Right lung (tissue), 5 donors: ENCODE measurements around the gene RMDN2. TPM values are rescaled to one million over a fixed set of nuclear protein-coding genes. Genes with fewer than 3 reads are reported as not detected.
"Not testable (repeated sequence)": the region's sequence is repeated elsewhere in the genome, so short reads cannot be mapped to it uniquely, and the experiment has no call there.

Experiments used
- DNase-seq, 2 donors: peaks; one replicate each; pipeline ENCODE4 v3.0.0-alpha.2; 2013
- polyA plus RNA-seq, 5 donors: library from polyadenylated mRNA; unstranded; fragments of 120-200 nt; gene quantifications; one replicate each; pipeline versions ENCODE4 v1.2.1 to v1.2.3, GENCODE V29; 2013; ENCODE audit warnings: inconsistent platforms in 1 of 5, low replicate concordance in 1 of 5; ENCODE audit not compliant: insufficient read length in 5 of 5, insufficient read depth in 1 of 5

Gene RMDN2
- polyA plus RNA-seq, 5 donors = 8.6 to 20.5 (median 16.3) TPM

GRCh38 chr2:37985333-37985732 lies 60.2 kb downstream of the RMDN2 start:
- DNase-seq = no peak

GRCh38 chr2:37987098-37987775 lies 62.1 kb downstream of the RMDN2 start:
- no peak for DNase-seq

GRCh38 chr2:37992601-37993000 lies 67.5 kb downstream of the RMDN2 start:
- no peak for DNase-seq

GRCh38 chr2:37993143-37993542 lies 68.1 kb downstream of the RMDN2 start:
- DNase-seq = no peak

GRCh38 chr2:37997629-37998028 lies 72.5 kb downstream of the RMDN2 start:
- no peak for DNase-seq

GRCh38 chr2:38000485-38001222 lies 75.6 kb downstream of the RMDN2 start:
- DNase-seq = no peak

GRCh38 chr2:38010187-38010586 lies 85.1 kb downstream of the RMDN2 start:
- not testable (repeated sequence) for DNase-seq

- no peak for DNase-seq
These were observed 85.9 kb downstream of the RMDN2 start for GRCh38 chr2:38010995-38011394.

GRCh38 chr2:38013158-38013752 lies 88.2 kb downstream of the RMDN2 start:
- no peak for DNase-seq

- DNase-seq = no peak
These were observed 91.1 kb downstream of the RMDN2 start for GRCh38 chr2:38016219-38016618.

- no peak for DNase-seq
These were observed 92.7 kb downstream of the RMDN2 start for GRCh38 chr2:38017836-38018235.

GRCh38 chr2:38020359-38021069 lies 95.4 kb downstream of the RMDN2 start:
- not testable (repeated sequence) for DNase-seq

- no peak for DNase-seq
These were observed 96.5 kb downstream of the RMDN2 start for GRCh38 chr2:38021589-38021988.

GRCh38 chr2:38026846-38027245 lies 101.8 kb downstream of the RMDN2 start:
- no peak for DNase-seq

- DNase-seq = no peak
These were observed 103.7 kb downstream of the RMDN2 start for GRCh38 chr2:38028829-38029228.

GRCh38 chr2:38029512-38029911 lies 104.4 kb downstream of the RMDN2 start:
- no peak for DNase-seq

GRCh38 chr2:38030635-38031355 lies 105.7 kb downstream of the RMDN2 start:
- DNase-seq = no peak

GRCh38 chr2:38032946-38033345 lies 107.9 kb downstream of the RMDN2 start:
- DNase-seq = no peak

- no peak for DNase-seq
These were observed 108.6 kb downstream of the RMDN2 start for GRCh38 chr2:38033646-38034045.

GRCh38 chr2:38035968-38036367 lies 110.9 kb downstream of the RMDN2 start:
- DNase-seq = no peak

- DNase-seq = no peak
These were observed 112.2 kb downstream of the RMDN2 start for GRCh38 chr2:38037325-38037724.
